OCI-LY1 (cell line): ENCODE measurements around the gene UQCR10.

ENCODE experiments used
- H2AFZ ChIP-seq: fragments of 200-600 bp; sonication (generic), shearing (Covaris generic); 2 replicates; pipeline ENCODE4 v1.6.0; 2014; ENCODE audit warnings: antibody characterized with exemption, mild to moderate bottlenecking, low read length
- H3F3A ChIP-seq: fragments of 200-600 bp; sonication (generic), shearing (Covaris generic); 2 replicates; pipeline ENCODE4 v1.6.0; 2014; ENCODE audit warnings: mild to moderate bottlenecking, antibody characterized with exemption, low read length, moderate library complexity; ENCODE audit not compliant: insufficient read depth
- H3K27ac ChIP-seq: fragments of 200-600 bp; sonication (generic); 2 replicates; pipeline ENCODE4 v1.5.1; 2014; ENCODE audit warnings: low read length, mixed run types, mild to moderate bottlenecking, low read depth; ENCODE audit not compliant: poor library complexity, severe bottlenecking
- H3K27me3 ChIP-seq: fragments of 200-600 bp; sonication (generic); 2 replicates; pipeline ENCODE4 v1.6.0; 2014; ENCODE audit warnings: antibody characterized with exemption, mild to moderate bottlenecking, low read length, moderate library complexity; ENCODE audit not compliant: insufficient read depth
- H3K36me3 ChIP-seq: fragments of 200-600 bp; sonication (generic); 2 replicates; pipeline ENCODE4 v1.6.1; 2014; ENCODE audit warnings: mild to moderate bottlenecking, antibody characterized with exemption, low read length, moderate library complexity, mixed read lengths; ENCODE audit not compliant: insufficient read depth
- H3K4me1 ChIP-seq: fragments of 200-600 bp; sonication (generic); 2 replicates; pipeline ENCODE4 v1.5.1; 2014; ENCODE audit warnings: mild to moderate bottlenecking, low read length, moderate library complexity; ENCODE audit not compliant: insufficient read depth, severe bottlenecking
- H3K4me2 ChIP-seq: fragments of 200-600 bp; sonication (generic), shearing (Covaris generic); 2 replicates; pipeline ENCODE4 v1.6.1; 2014; ENCODE audit warnings: low read length
- H3K4me3 ChIP-seq: fragments of 200-600 bp; sonication (generic); 2 replicates; pipeline ENCODE4 v1.5.1; 2014; ENCODE audit warnings: low read length, low read depth, mild to moderate bottlenecking, mixed read lengths; ENCODE audit not compliant: poor library complexity, severe bottlenecking
- H3K79me2 ChIP-seq: fragments of 200-600 bp; shearing (Covaris generic); 2 replicates; pipeline ENCODE4 v1.6.1; 2016; ENCODE audit warnings: mixed run types, low read length, mixed read lengths; ENCODE audit not compliant: insufficient read depth
- H3K9ac ChIP-seq: fragments of 200-600 bp; sonication (generic), shearing (Covaris generic); 2 replicates; pipeline ENCODE4 v1.6.1; 2014; ENCODE audit warnings: mild to moderate bottlenecking, low read length, mixed read lengths
- H3K9me2 ChIP-seq: fragments of 200-600 bp; sonication (generic), shearing (Covaris generic); 2 replicates; pipeline ENCODE4 v1.6.1; 2014; ENCODE audit warnings: low read depth, mild to moderate bottlenecking, low read length, mixed read lengths
- H3K9me3 ChIP-seq: fragments of 200-600 bp; shearing (Covaris generic); 2 replicates; pipeline ENCODE4 v1.6.1; 2014; ENCODE audit warnings: low read length, mixed read lengths
- H4K20me1 ChIP-seq: fragments of 200-600 bp; sonication (generic), shearing (Covaris generic); 2 replicates; pipeline ENCODE4 v1.6.0; 2016; ENCODE audit warnings: mild to moderate bottlenecking, low read length; ENCODE audit not compliant: insufficient read depth
- CTCF ChIP-seq: fragments of 200-600 bp; sonication (generic), shearing (Covaris generic); IDR thresholded peaks from 2 replicates; pipeline ENCODE4 v1.5.1; 2017; ENCODE audit warnings: mild to moderate bottlenecking, antibody characterized with exemption, low read length, moderate library complexity, mixed read lengths
- EZH2 ChIP-seq: fragments of 200-600 bp; sonication (generic), shearing (Covaris generic); IDR thresholded peaks from 2 replicates; pipeline ENCODE4 v1.8.0; 2017; ENCODE audit warnings: borderline replicate concordance, mixed run types, mild to moderate bottlenecking, antibody characterized with exemption, low read length, moderate library complexity, mixed read lengths

UQCR10 gene

GRCh38 chr22:29767171-29768051 is at the start of gene UQCR10:
TSS of gene UQCR10 (plus strand) at chr22:29767369. CDS start at chr22:29767399, 30 bp downstream.
- 0 out of 2 replicates have a peak within 1 kb of the TSS, but pooled peaks have one; percentile 39 for H2AFZ ChIP-seq
- peaks cover 11% of the 10 kb centered on the region for H3K79me2 ChIP-seq
- peak within 1 kb of the TSS; percentile 45 for H3K27ac ChIP-seq

DNA sequence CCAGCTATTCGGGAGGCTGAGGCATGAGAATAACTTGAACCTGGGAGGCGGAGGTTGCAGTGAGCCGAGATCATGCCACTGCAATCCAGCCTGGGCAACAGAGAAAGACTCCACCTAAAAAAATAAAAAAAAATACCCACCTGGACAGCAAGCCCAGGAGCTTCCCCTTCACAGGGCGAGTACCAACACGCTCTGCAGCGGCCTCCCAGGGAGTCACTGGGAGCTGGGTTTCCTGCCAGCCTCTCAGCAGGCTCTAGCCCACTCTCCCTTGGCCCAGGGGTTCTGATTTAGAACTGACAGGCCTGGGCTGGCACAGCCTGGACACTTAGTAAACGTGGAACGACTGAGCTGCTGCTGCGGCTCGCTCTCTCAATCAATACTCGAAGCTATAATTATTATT is 49.4 kb upstream of the UQCR10 start:
- H3K27me3 ChIP-seq: peaks cover 12% of the 10 kb centered on the region; the same call in 1 of the 2 replicates
- no peak overlapping the region for H3K4me2 ChIP-seq
- H3K9ac ChIP-seq: no peak overlapping the region
- TF ChIP-seq CTCF: no peak
- no peak for TF ChIP-seq EZH2
- no peaks in the 10 kb centered on the region for H3F3A ChIP-seq
- no peaks in the 10 kb centered on the region for H3K9me3 ChIP-seq
- no peaks in the 10 kb centered on the region for H3K79me2 ChIP-seq
- no peaks in the 10 kb centered on the region for H4K20me1 ChIP-seq
- no peak overlapping the region for H3K27ac ChIP-seq
- H2AFZ ChIP-seq: no peak overlapping the region
- H3K9me2 ChIP-seq: no peaks in the 10 kb centered on the region
- no peak overlapping the region for H3K4me3 ChIP-seq
- H3K4me1 ChIP-seq: no peaks in the 10 kb centered on the region
- H3K36me3 ChIP-seq: no peaks in the 10 kb centered on the region

More at GRCh38 chr22:29767171-29768051, at the start of gene UQCR10:
- Histone ChIP-seq H3K4me3 (peak within 1 kb of the TSS; percentile 80), H3K27me3 (no peaks in the 10 kb centered on the region), H3K9ac (peak within 1 kb of the TSS; percentile 85), H3K9me2 (no peaks in the 10 kb centered on the region), H3F3A (no peaks in the 10 kb centered on the region), H3K9me3 (no peaks in the 10 kb centered on the region), H3K4me2 (peak within 1 kb of the TSS; percentile 79), H3K36me3 (peaks cover 26% of the 10 kb centered on the region), H3K4me1 (peaks cover 22% of the 10 kb centered on the region), H4K20me1 (no peaks in the 10 kb centered on the region)
- TF ChIP-seq CTCF (no peak), EZH2 (no peak)

DNA sequence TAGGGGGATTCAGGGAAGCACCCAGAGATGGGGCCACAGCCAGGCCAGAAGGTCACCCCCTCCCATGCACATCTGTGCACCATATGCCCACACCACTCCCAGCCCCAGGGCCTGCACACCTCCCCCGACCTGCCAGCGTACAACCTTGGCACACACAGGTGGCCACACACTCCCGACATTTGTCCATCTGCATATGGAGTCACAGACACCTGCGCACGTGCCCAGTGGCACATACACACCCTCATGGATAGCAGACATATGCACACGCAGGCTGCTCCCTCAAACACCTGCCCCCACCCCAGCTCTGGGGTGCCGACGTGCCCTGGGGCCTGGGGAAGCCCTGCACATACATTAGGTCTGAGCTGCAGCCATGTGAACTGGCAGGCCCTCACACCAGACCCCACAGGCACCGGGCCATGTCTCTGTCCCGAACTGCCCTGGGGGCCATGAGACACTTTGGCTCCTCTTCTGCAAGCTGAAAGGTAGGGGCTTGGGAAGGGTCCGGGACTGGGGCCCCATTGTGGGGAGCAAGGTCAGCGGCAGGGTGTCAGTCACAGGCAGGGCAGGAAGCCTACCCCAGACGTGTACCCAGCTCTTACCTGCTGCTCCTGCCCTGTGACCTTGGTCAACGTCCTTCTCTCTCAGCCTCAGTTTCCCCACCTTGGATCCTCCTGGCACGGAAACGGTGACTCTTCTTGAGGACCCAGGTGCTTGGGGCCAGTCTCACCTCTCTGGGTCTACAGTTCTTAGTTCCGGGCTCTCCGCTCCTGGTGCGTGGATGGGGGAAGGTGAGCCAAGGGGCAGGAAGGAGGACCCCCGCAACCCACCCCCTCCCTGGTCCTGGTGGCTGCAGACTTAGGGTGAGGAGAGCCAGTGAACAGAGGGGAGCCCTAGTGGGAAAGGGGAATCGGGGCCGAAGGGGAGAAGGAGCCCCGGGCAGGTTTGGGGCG is 47.9 kb upstream of the UQCR10 start:
- H3F3A ChIP-seq: no peaks in the 10 kb centered on the region
- no peaks in the 10 kb centered on the region for H4K20me1 ChIP-seq
- no peak overlapping the region for H3K4me3 ChIP-seq
- H3K27me3 ChIP-seq: peaks cover 19% of the 10 kb centered on the region; the same call in 1 of the 2 replicates
- no peak for TF ChIP-seq CTCF
- TF ChIP-seq EZH2: no peak
- H3K27ac ChIP-seq: no peak overlapping the region
- H3K4me1 ChIP-seq: no peaks in the 10 kb centered on the region
- H3K36me3 ChIP-seq: no peaks in the 10 kb centered on the region
- H3K9ac ChIP-seq: no peak overlapping the region
- H3K79me2 ChIP-seq: no peaks in the 10 kb centered on the region
- H3K9me3 ChIP-seq: no peaks in the 10 kb centered on the region
- no peak overlapping the region for H2AFZ ChIP-seq
- H3K4me2 ChIP-seq: no peak overlapping the region
- H3K9me2 ChIP-seq: no peaks in the 10 kb centered on the region
